Transverse colon (tissue), 4 donors: ENCODE results near the gene TMEM52. TPM values are rescaled to one million over a fixed set of nuclear protein-coding genes. Genes with fewer than 3 reads are reported as not detected.

Source experiments
- DNase-seq: peaks from one replicate; pipeline ENCODE4 v3.0.0-alpha.2; 2019
- H3K27ac ChIP-seq, 4 donors: fragments of 200-600 bp; sonication (generic); 2 replicates each; pipeline ENCODE4 v1.5.1; 2016 to 2018; ENCODE audit warnings: inconsistent platforms in 4 of 4
- H3K27me3 ChIP-seq: fragments of 200-600 bp; sonication (generic); 2 replicates; pipeline ENCODE4 v1.5.1; 2017; ENCODE audit warnings: inconsistent platforms
- H3K36me3 ChIP-seq, 4 donors: fragments of 200-600 bp; sonication (generic); 2 replicates each; pipeline ENCODE4 v1.5.1; 2017 to 2019; ENCODE audit warnings: inconsistent platforms in 4 of 4
- H3K4me1 ChIP-seq, 4 donors: fragments of 200-600 bp; sonication (generic); 2 replicates each; pipeline ENCODE4 v1.5.1; 2017 to 2020; ENCODE audit warnings: inconsistent platforms in 4 of 4
- H3K4me3 ChIP-seq, 4 donors: fragments of 200-600 bp; sonication (generic); 1 replicate in 1 of 4; 2 replicates in 3 of 4; pipeline versions ENCODE4 v1.5.1 to v1.6.1; 2017 to 2019; ENCODE audit warnings: inconsistent platforms in 4 of 4
- H3K9me3 ChIP-seq, 2 donors: fragments of 200-600 bp; sonication (generic); 2 replicates each; pipeline ENCODE4 v1.5.1; 2017 to 2019; ENCODE audit warnings: inconsistent platforms in 2 of 2
- EP300 ChIP-seq: sonication (generic); formaldehyde crosslinking; IDR thresholded peaks from one replicate; pipeline ENCODE4 v1.6.1; 2017; ENCODE audit warnings: antibody characterized with exemption, low read depth
- POLR2A ChIP-seq: fragments of 450-650 bp; IDR thresholded peaks from one replicate; pipeline ENCODE4 v1.6.1; 2016; ENCODE audit warnings: antibody characterized with exemption, mild to moderate bottlenecking, moderate library complexity
- POLR2AphosphoS5 ChIP-seq, 3 donors: sonication (generic); formaldehyde crosslinking; IDR thresholded peaks; one replicate each; pipeline ENCODE4 v1.6.1; 2016; ENCODE audit warnings: antibody characterized with exemption in 3 of 3
- WGBS, 2 donors: methylation state at CpG; one replicate each; pipeline ENCODE4 v1.1.5; 2018; ENCODE audit warnings: low coverage in 1 of 2; 5-methylcytosine and 5-hydroxymethylcytosine counted together
- in situ Hi-C, 4 donors: fragments of 200-750 bp; cut with MboI; loops; one replicate each; pipeline versions ENCODE4 v1.15.0 to v1.15.1; 2017; ENCODE audit warnings: low sequenced_read_pairs in 3 of 4, low pct_ligation_motif_present in 1 of 4, low pct_unique_long_range_greater_than_20kb in 1 of 4
- intact Hi-C: fragments of 100-400 bp; cut with DNase I; formaldehyde crosslinking; loops from one replicate; pipeline ENCODE4 v1.15.1; 2023; ENCODE audit warnings: low total_unique reads
- total RNA-seq, 4 donors: library from RNA; depleted of rRNA; stranded (reverse); fragments of >200 nt; gene quantifications; one replicate each; pipeline ENCODE4 v1.1.0, GENCODE V29; 2016
- TF ChIP-seq, protein P1 (sequence below), 5 experiments: fragments of 200-600 bp in 3 of 5; fragments of 450-650 bp in 2 of 5; sonication (generic) in 3 of 5; IDR thresholded peaks; 1 replicate in 2 of 5; 2 replicates in 3 of 5; pipeline ENCODE4 v1.5.1; 2016 to 2017; ENCODE audit warnings: antibody characterized with exemption in 5 of 5, inconsistent platforms in 3 of 5, mild to moderate bottlenecking in 2 of 5, moderate library complexity in 1 of 5

Gene TMEM52
- total RNA-seq, 4 donors from 2014 or later = 5.2 to 9.5 (median 5.3) TPM; not detected in 1

DNA sequence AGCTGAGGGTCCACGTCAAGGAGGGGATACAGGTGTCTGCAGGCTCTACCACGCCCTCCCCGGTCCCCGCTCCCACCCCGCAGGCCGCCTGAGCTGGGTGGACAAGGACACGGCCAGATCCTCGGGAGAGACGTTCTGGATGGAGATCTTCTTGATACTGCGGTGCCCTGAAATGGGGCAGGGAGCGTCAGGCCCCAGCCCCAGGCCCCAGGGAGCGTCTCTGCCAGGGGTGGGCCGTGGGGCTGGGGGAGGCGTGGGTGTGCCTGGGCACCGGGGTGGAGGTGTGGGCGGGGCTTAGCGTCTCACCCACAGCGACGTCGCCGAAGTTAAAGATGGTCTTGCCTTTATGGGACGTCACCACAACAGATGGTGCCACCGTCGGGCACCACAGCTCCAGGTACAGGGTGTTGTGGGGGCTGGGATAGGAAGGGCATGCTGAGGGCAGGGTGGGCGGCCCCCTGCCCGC is 7.3 kb upstream of the TMEM52 start:
- TF ChIP-seq POLR2AphosphoS5 (IDR thresholded peaks at IDR 0.05) (no peak), POLR2A (no peak)
- H3K36me3 ChIP-seq = no peaks in the 10 kb centered on the region
- H3K4me1 ChIP-seq = peaks cover 3 to 14% (median 11%) of the 10 kb centered on the region in 4 donors
- no peak overlapping the region for H3K4me3 ChIP-seq
- H3K27me3 ChIP-seq = no peaks in the 10 kb centered on the region
- peak; percentile 6 for DNase-seq
- 78% methylated on average over 26 of the region's 26 CpGs; no CpG with 5 or more reads in 1 of the 2 donors for WGBS, 2 donors
- no peaks in the 10 kb centered on the region for H3K9me3 ChIP-seq
- in situ Hi-C loops = no loop called here
- intact Hi-C loops = no loop called here
- no peak overlapping the region for H3K27ac ChIP-seq

DNA sequence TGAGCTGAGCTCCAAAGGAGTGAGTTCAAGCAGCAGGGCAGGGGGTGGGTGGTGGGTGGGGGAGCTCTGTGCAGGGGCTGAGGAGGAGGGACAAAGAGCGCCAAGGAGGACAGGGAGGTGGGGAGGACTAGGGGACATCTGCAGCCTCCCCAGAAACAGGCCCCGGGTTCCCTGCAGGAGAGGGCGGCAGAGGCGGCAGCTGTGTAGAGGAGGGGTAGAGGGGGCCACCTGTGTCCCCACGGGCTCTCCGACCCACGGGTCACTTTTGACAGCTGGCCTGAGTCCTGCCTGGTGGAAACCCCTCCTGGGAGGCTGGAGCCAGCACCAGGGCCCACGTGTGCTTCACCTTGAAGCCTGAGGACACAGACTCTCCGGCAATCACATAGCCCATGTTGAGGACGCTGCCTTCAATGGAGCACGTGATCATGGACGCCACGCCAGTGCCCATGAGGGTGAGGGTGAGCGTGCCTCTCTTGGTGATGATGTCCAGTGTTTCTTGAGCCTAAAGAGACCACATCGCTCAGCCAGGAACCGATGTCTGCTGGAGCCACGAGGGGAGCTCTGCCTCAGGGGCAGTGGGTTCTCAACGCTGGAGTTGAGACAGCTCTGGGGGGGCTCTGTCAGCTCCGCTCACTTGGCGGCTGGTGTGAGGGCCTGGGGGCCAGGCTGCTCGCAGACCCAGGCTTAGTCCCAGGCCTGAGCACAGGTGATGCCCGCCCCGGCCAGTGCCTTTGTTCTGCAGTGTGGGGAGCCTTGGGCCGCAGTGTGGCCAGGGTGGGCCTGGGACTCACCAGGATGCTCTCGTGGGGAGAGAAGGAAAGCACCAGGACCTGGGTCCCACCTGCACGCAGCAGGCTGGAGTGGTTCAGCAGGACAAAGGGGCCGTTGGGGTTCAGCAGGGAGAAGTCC is 6.6 kb upstream of the TMEM52 start:
- no peaks in the 10 kb centered on the region for H3K9me3 ChIP-seq
- intact Hi-C loops (no loop called here), in situ Hi-C loops (no loop called here)
- H3K36me3 ChIP-seq = no peaks in the 10 kb centered on the region
- no peaks in the 10 kb centered on the region for H3K27me3 ChIP-seq
- peaks cover 3 to 14% (median 11%) of the 10 kb centered on the region in 4 donors for H3K4me1 ChIP-seq
- no peak overlapping the region for H3K4me3 ChIP-seq
- 82% methylated on average over 20 of the region's 27 CpGs; no CpG with 5 or more reads in 1 of the 2 donors for WGBS, 2 donors
- DNase-seq = peak; percentile 5
- H3K27ac ChIP-seq = no peak overlapping the region
- TF ChIP-seq, protein P1, sequence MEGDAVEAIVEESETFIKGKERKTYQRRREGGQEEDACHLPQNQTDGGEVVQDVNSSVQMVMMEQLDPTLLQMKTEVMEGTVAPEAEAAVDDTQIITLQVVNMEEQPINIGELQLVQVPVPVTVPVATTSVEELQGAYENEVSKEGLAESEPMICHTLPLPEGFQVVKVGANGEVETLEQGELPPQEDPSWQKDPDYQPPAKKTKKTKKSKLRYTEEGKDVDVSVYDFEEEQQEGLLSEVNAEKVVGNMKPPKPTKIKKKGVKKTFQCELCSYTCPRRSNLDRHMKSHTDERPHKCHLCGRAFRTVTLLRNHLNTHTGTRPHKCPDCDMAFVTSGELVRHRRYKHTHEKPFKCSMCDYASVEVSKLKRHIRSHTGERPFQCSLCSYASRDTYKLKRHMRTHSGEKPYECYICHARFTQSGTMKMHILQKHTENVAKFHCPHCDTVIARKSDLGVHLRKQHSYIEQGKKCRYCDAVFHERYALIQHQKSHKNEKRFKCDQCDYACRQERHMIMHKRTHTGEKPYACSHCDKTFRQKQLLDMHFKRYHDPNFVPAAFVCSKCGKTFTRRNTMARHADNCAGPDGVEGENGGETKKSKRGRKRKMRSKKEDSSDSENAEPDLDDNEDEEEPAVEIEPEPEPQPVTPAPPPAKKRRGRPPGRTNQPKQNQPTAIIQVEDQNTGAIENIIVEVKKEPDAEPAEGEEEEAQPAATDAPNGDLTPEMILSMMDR (IDR thresholded peaks at IDR 0.05) = no peak
- TF ChIP-seq POLR2A (no peak), POLR2AphosphoS5 (IDR thresholded peaks at IDR 0.05) (no peak), EP300 (no peak)

DNA sequence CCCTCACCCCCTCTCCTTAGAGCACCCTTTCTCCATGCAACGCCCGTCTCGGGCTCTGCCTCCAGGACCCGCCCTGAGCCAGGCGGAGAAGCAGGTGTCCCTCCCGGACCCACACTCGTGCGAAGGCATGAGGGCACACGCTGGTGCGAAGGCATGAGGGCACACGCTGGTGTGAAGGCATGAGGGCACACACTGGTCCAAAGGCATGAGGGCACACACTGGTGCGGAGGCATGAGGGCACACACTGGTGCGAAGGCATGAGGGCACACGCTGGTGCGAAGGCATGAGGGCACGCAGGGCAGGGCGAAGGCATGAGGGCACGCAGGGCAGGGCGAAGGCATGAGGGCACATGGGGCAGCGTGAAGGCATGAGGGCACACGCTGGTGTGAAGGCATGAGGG is 5.8 kb upstream of the TMEM52 start:
- H3K9me3 ChIP-seq = no peaks in the 10 kb centered on the region
- intact Hi-C loops (no loop called here), in situ Hi-C loops (no loop called here)
- 69 to 84% methylated on average over 5 to 21 of the region's 21 CpGs for WGBS, 2 donors
- no peak for TF ChIP-seq POLR2AphosphoS5 (IDR thresholded peaks at IDR 0.05)
- no peaks in the 10 kb centered on the region for H3K36me3 ChIP-seq
- no peaks in the 10 kb centered on the region for H3K27me3 ChIP-seq
- H3K27ac ChIP-seq = no peak overlapping the region
- H3K4me3 ChIP-seq = no peak overlapping the region
- peaks cover 4 to 15% (median 12%) of the 10 kb centered on the region in 4 donors for H3K4me1 ChIP-seq
- no peak for DNase-seq

DNA sequence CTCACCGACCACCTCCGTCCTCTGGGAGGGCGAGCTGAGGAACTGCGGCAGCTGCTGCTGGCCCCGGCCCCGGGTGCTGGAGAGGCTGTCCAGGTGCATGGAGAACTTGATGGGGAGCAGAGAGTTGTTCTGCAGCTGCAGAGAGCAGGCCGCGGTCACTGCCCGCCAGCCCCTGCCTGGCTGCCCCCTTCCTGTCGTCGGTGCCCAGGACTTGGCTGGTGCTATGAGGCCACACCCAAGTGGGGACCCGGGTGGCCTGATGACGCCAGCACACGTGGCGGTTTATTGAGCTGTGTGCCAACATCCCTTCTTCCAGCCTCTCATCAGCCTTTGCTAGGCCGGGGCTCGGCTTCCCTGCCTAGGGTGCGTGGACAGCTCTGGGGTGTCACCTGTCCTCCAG is 5.3 kb upstream of the TMEM52 start:
- H3K9me3 ChIP-seq = no peaks in the 10 kb centered on the region
- DNase-seq = peak; percentile 15
- no peaks in the 10 kb centered on the region for H3K27me3 ChIP-seq
- in situ Hi-C loops (no loop called here), intact Hi-C loops (no loop called here)
- no peak overlapping the region for H3K27ac ChIP-seq
- H3K36me3 ChIP-seq = no peaks in the 10 kb centered on the region
- H3K4me3 ChIP-seq = no peak overlapping the region
- WGBS, 2 donors = 25% methylated on average over 11 of the region's 18 CpGs; no CpG with 5 or more reads in 1 of the 2 donors
- peaks cover 5 to 17% (median 14%) of the 10 kb centered on the region in 4 donors for H3K4me1 ChIP-seq
- TF ChIP-seq POLR2AphosphoS5 (IDR thresholded peaks at IDR 0.05) (no peak), EP300 (no peak), POLR2A (no peak)
- TF ChIP-seq, protein P1 (IDR thresholded peaks at IDR 0.05) = no peak

DNA sequence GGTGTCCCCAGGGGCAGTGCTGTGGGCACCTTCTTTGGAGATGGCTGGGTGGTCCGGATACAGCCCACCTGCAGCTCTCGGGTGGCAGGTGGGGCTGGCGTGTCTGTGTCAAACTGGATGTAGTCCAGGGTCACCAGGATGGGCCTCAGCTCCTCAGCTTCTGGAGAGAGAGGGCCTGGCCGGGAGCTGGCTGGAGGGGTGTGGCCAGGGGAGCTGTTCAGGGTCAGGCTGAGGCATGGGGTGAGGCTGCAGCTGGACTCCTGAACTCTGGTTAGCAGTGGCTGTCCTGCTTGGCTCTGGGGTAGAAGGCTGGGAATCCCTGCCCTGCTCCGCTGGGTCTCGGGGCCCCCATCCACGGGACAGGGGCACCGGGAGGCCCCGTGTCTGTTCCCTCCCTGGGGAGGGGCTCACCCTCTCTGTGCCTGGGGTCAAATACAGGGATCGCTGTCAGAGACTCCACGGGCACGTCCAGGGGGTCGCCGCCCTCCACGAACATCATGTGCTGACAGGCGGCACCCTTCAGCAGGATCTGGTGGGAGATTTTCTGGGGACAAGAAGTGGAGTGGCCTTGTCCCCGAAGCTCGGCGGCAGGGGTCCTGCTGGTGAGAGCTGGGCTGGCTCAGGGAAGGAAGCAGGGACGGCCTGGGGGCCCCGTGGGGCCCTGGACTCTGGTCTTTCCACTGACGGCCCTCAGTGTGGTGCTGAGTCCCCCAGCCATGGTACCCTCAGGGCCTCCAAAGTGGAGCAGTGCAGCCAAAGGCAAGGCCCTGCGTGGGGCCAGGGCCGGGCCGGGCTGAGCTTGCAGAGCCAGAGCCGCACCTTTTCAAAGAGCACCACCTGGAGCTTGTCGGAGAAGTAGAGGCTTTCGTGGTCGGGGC is 4.1 kb upstream of the TMEM52 start:
- peak; percentile 74 for DNase-seq
- intact Hi-C loops = no loop called here

More for the DNA sequence above, 4.1 kb upstream of the TMEM52 start:
- H3K36me3 ChIP-seq = no peaks in the 10 kb centered on the region
- TF ChIP-seq POLR2AphosphoS5 (IDR thresholded peaks at IDR 0.05) (peak in 1 of 3 donors; percentile 28), POLR2A (no peak), EP300 (no peak)
- TF ChIP-seq, protein P1 (IDR thresholded peaks at IDR 0.05) = no peak
- in situ Hi-C loops = no loop called here
- 56 to 73% methylated on average over 3 to 24 of the region's 29 CpGs for WGBS, 2 donors
- peak overlapping the region in 2 of 4 donors; percentile 6 to 59 for H3K27ac ChIP-seq
- peaks cover 13 to 25% (median 23%) of the 10 kb centered on the region in 4 donors for H3K4me1 ChIP-seq
- no peak overlapping the region for H3K4me3 ChIP-seq
- no peaks in the 10 kb centered on the region for H3K9me3 ChIP-seq
- H3K27me3 ChIP-seq = no peaks in the 10 kb centered on the region
